ENCODE results near the gene CYSLTR2.

The CYSLTR2 gene

GRCh38 chr13:48749144-48749543, 95.4 kb downstream of the CYSLTR2 start:
- no peak for DNase-seq (ENCODE audit: low read depth)
- TF ChIP-seq CTCF (IDR thresholded peaks at IDR 0.05; ENCODE audit: insufficient read depth, low read depth, low read length, missing control alignments): no peak
- H3K4me3 ChIP-seq (ENCODE audit: low read depth, low read length): no peak overlapping the region

DNA sequence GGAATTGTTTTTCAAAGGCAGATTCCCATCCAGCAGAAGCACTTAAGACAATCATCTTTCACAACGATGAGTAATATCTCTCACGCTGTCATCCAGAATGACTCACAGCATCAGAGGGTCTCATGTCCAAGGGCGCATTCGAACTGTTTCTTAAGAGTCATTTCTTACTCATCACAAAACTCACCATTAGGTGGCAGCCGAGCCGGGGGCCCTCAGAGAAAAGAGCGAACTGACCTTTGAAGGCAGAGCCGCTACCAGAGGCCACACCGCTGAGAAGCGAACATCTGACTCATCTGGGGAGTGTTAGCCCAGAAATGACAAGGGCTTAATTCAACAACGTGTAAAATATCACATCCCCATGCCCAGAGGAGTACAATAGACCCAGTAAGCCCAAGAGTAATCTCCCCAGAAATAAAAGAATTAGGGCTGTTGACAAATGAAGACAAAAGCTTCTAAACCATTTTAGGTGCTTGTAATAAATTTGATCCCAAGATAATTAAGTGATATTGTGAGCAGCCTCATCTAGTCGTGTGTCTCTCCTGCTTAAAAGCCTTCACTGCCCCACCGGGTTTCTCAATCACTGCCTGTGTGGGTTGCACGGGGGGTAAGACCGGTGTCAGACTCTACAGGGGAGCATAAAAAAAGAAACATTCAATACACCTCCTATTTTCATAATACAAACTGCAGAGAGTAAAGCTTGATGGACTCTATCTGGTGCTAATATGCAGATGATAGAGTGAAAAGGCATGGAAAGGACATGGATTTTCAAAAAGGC, 96.2 kb downstream of the CYSLTR2 start:
- no peak overlapping the region for H3K4me3 ChIP-seq (ENCODE audit: low read depth, low read length)
- peak; percentile 89 for DNase-seq (ENCODE audit: low read depth)
- peak; percentile 55 for TF ChIP-seq CTCF (IDR thresholded peaks at IDR 0.05; ENCODE audit: insufficient read depth, low read depth, low read length, missing control alignments)

DNA sequence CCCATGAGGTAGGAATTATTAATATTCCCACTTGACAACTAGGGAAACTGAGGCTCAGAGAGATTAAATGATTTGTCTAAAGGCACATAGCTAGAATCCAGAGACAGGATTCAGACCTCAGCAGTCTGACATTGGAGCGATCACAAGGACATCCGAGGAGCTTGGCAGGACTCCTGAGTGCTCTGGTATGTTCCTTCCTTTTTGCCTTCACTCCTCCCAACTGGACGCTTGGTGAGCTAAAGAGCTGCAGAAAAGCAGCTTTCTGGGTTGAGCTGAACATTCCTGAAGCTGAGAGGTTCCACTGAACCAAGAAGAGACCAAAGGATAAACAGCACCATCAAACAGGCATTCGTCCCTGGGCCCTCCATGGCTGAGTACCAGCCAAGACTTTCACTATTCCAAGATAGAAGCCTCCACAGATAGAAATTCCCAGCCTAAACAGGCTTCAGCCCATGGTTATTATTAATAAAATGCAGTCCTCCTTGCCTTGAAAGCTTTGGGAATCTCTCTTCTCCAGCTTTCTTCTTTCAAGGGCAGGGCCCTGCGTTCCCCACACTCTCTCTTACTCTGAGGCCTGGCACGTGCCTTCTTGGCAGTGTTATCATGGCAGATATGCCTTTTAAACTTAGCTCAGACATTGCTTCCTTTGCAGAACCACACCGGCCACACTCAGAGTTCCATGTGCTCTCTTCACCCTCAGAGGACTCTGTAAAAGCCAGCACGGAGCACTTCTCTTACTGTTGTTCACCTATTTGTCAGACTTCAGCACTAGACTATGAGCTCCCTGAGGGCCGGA, 97.1 kb downstream of the CYSLTR2 start:
- no peak for TF ChIP-seq CTCF (IDR thresholded peaks at IDR 0.05; ENCODE audit: insufficient read depth, low read depth, low read length, missing control alignments)
- no peak for DNase-seq (ENCODE audit: low read depth)
- no peak overlapping the region for H3K4me3 ChIP-seq (ENCODE audit: low read depth, low read length)

DNA sequence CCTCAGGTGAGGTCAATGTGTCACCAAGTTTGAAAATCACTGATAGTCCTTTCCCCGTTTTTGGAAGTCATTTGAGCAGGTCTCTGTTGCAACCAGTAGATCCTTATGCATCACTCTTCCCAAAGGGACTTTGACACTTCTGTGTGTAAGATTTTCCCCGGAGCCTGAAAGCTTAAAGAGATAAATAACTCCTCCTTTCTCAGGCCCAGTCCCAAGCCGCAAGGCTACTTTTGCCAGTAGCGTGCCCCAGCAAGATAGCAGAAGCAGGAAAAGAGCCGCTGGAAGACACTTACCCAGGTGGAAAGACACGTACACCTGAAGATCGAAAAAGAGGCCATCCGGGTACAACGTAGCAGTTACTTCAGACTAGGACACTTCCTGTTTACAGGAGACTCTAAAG, 106.9 kb downstream of the CYSLTR2 start:
- H3K4me3 ChIP-seq (ENCODE audit: low read depth, low read length): no peak overlapping the region
- no peak for DNase-seq (ENCODE audit: low read depth)
- TF ChIP-seq CTCF (IDR thresholded peaks at IDR 0.05; ENCODE audit: insufficient read depth, low read depth, low read length, missing control alignments): no peak

Measured in GM12865 (cell line).